ENCODE results near the gene MMP24. TPM values are rescaled to one million over a fixed set of nuclear protein-coding genes. Genes with fewer than 3 reads are reported as not detected.

The MMP24 gene
- total RNA-seq (2014; rRNA removed; shearing (Covaris generic)) (24.5 and 27.3 TPM in 2 replicates), polyA plus RNA-seq (2016; fragmentation: Nextera tagmentation; extraction: Ambion mirVana) (1.8 and 2.0 TPM in 2 replicates)
- long read RNA-seq, partial matches to known transcripts: 0 of 3 reads
- long read RNA-seq, other reads (novel, unspliced or antisense): 3 of 3 reads

GRCh38 chr20:35226126-35226883 lies at the start of gene MMP24:
MMP24 (plus strand) TSS chr20:35226690; CDS start chr20:35226739, 49 bp downstream.
- Histone ChIP-seq H3K36me3 (ENCODE audit: insufficient read depth) (no peaks in the 10 kb centered on the region), H3K79me2 (replicated peaks; ENCODE audit: insufficient read depth) (peaks cover 3% of the 10 kb centered on the region; the same call in 1 of the 2 replicates), H3K9me2 (ENCODE audit: insufficient read depth) (no peaks in the 10 kb centered on the region), H3K4me3 (peak within 1 kb of the TSS; percentile 75), H4K20me1 (replicated peaks; ENCODE audit: insufficient read depth) (peaks cover 4% of the 10 kb centered on the region; the same call in 1 of the 2 replicates), H3K27me3 (ENCODE audit: insufficient read depth) (peaks cover 10% of the 10 kb centered on the region; the same call in 1 of the 2 replicates), H2AFZ (peak within 1 kb of the TSS; percentile 97), H3F3A (replicated peaks; ENCODE audit: low read depth) (0 out of 2 replicates have a peak, but pooled peaks cover 9% of the 10 kb centered on the region), H3K4me1 (ENCODE audit: insufficient read depth) (peaks cover 33% of the 10 kb centered on the region), H3K27ac (ENCODE audit: low read depth) (0 out of 2 replicates have a peak within 1 kb of the TSS, but pooled peaks have one; percentile 23), H3K4me2 (peak within 1 kb of the TSS; percentile 98)
- no peaks in the 10 kb centered on the region for H3K36me3 Mint-ChIP-seq (ENCODE audit: low read depth)
- H3K4me3 Mint-ChIP-seq: peak within 1 kb of the TSS; percentile 81
- peaks cover 14% of the 10 kb centered on the region for H3K4me1 Mint-ChIP-seq
- DNase-seq (ENCODE audit: low spot score) (peak; percentile 65), ATAC-seq (peak; percentile 80)
- no peak within 1 kb of the TSS for H3K27ac Mint-ChIP-seq
- peaks cover 17% of the 10 kb centered on the region for H3K27me3 Mint-ChIP-seq (ENCODE audit: insufficient read depth, low read depth, poor library complexity)
- TF ChIP-seq REST (IDR thresholded peaks at IDR 0.05; ENCODE audit: unreplicated experiment) (peak; percentile 3), CTCF (conservative IDR thresholded peaks at IDR 0.05; ENCODE audit: low read depth in 2 of 2) (0 out of 4 replicates have a peak, but pooled peaks of 1 of the 2 experiments have one; percentile 10), ETS1 (IDR thresholded peaks at IDR 0.05) (no peak)
- no peaks in the 10 kb centered on the region; the same call in 1 of the 3 replicates for H3K9me3 Mint-ChIP-seq

Measured in GM23338 (cell line).